HepG2 (cell line): ENCODE results near the gene GRM6. TPM values are rescaled to one million over a fixed set of nuclear protein-coding genes. Genes with fewer than 3 reads are reported as not detected.

Source experiments
- E2F2 ChIP-seq: sonication (generic); formaldehyde crosslinking; IDR thresholded peaks from 2 replicates; pipeline ENCODE4 v1.4.0; 2020; ENCODE audit warnings: missing genetic modification reagents, borderline replicate concordance
- FOXA3 ChIP-seq: IDR thresholded peaks from 2 replicates; pipeline ENCODE4 v1.6.1; 2016; ENCODE audit warnings: missing genetic modification reagents, missing compliant biosample characterization
- KLF6 ChIP-seq: IDR thresholded peaks from 2 replicates; pipeline ENCODE4 v1.8.0; 2016; ENCODE audit warnings: missing biosample characterization, missing genetic modification reagents
- RBM39 ChIP-seq: fragments of 200-400 bp; formaldehyde crosslinking; IDR thresholded peaks from one replicate; pipeline ENCODE4 v1.6.1; 2018; ENCODE audit warnings: antibody characterized with exemption, mild to moderate bottlenecking, low read depth, low read length; ENCODE audit not compliant: poor library complexity, severe bottlenecking
- ZNF142 ChIP-seq: sonication (generic); formaldehyde crosslinking; IDR thresholded peaks from 2 replicates; pipeline ENCODE4 v1.4.0; 2020; ENCODE audit warnings: missing genetic modification reagents
- ZNF326 ChIP-seq: sonication (generic); formaldehyde crosslinking; IDR thresholded peaks from 2 replicates; pipeline ENCODE4 v1.4.0; 2020; ENCODE audit warnings: missing genetic modification reagents, borderline replicate concordance
- ZNF446 ChIP-seq: sonication (generic); formaldehyde crosslinking; IDR thresholded peaks from 2 replicates; pipeline ENCODE4 v1.5.0; 2020; ENCODE audit warnings: mild to moderate bottlenecking, missing genetic modification reagents
- ZNF609 ChIP-seq: sonication (generic); formaldehyde crosslinking; IDR thresholded peaks from 2 replicates; pipeline ENCODE4 v1.4.0; 2020; ENCODE audit warnings: mild to moderate bottlenecking, missing genetic modification reagents, borderline replicate concordance
- ZNF788 ChIP-seq: sonication (generic); formaldehyde crosslinking; IDR thresholded peaks from 2 replicates; pipeline ENCODE4 v1.5.0; 2020; ENCODE audit warnings: mild to moderate bottlenecking, missing genetic modification reagents, borderline replicate concordance
- polyA plus RNA-seq, 8 experiments: library from polyadenylated mRNA; depleted of rRNA in 3 of 8; stranded (reverse) in 7 of 8; unstranded in 1 of 8; fragments of >200 nt; fragmentation: Illumina TruSeq in 4 of 8; extraction: Trizol in 4 of 8; gene quantifications; 2 replicates each; pipeline versions ENCODE4 v1.2.1 to v1.2.3, GENCODE V29; 2011 to 2016; ENCODE audit warnings: low read depth in 4 of 8, missing spikeins in 1 of 8, mixed read lengths in 1 of 8; ENCODE audit not compliant: insufficient read depth in 1 of 8
- total RNA-seq, 5 experiments: library from RNA; depleted of rRNA; stranded (reverse); fragments of >200 nt; fragmentation: Illumina TruSeq; extraction: Trizol; gene quantifications; 2 replicates each; pipeline ENCODE4 v1.2.3, GENCODE V29; 2016; ENCODE audit warnings: low read depth in 1 of 5

Gene GRM6
- total and polyA plus RNA-seq, 2 of the 13 experiments (the other 11 are each of a cell fraction or from before 2014, with no cell fraction given), result not detected

GRCh38 chr5:178988436-178989220, 6.5 kb downstream of the GRM6 start (continued):
- no peak for TF ChIP-seq ZNF609
- no peak for TF ChIP-seq ZNF142
- TF ChIP-seq ZNF446 (CRISPR knock-in tag), result no peak
- no peak for TF ChIP-seq KLF6 (CRISPR knock-in tag)
- no peak for TF ChIP-seq FOXA3 (CRISPR knock-in tag)
- TF ChIP-seq ZNF326 (CRISPR knock-in tag), result no peak
- no peak for TF ChIP-seq RBM39
- no peak for TF ChIP-seq E2F2 (CRISPR knock-in tag)
- no peak for TF ChIP-seq ZNF788 (CRISPR knock-in tag)
